Measurements from ENCODE around the gene LCTL.

DNA sequence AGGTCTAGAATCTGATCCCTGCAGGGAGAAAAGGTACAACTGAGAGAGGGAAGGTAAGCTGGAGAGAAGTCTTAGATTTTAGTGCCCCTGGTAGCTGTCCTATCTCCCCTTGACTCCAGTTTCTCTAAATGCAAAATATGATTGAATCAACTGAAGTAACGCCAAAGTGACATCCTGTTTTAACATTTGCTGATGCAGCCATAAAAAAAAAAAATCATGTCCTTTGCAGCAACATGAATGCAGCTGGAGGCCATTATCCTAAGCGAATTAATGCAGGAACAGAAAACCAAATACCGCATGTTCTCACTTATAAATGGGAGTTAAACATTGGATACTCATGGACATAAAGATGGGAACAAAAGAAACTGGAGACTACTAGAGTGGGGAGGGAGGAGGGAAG, 42.4 kb upstream of the LCTL start:
- no peak for TF ChIP-seq NR3C1 (IDR thresholded peaks at IDR 0.05)
- TF ChIP-seq MYC (IDR thresholded peaks at IDR 0.05; ENCODE audit: borderline replicate concordance, low read length): no peak
- TF ChIP-seq RAD21 (conservative IDR thresholded peaks at IDR 0.05 in 1 of 2, IDR thresholded peaks at IDR 0.05 in 1 of 2): no peak
- TF ChIP-seq CEBPB (IDR thresholded peaks at IDR 0.05): no peak
- no peak for TF ChIP-seq BHLHE40 (IDR thresholded peaks at IDR 0.05; ENCODE audit: low read depth, low read length)
- TF ChIP-seq, protein P1, sequence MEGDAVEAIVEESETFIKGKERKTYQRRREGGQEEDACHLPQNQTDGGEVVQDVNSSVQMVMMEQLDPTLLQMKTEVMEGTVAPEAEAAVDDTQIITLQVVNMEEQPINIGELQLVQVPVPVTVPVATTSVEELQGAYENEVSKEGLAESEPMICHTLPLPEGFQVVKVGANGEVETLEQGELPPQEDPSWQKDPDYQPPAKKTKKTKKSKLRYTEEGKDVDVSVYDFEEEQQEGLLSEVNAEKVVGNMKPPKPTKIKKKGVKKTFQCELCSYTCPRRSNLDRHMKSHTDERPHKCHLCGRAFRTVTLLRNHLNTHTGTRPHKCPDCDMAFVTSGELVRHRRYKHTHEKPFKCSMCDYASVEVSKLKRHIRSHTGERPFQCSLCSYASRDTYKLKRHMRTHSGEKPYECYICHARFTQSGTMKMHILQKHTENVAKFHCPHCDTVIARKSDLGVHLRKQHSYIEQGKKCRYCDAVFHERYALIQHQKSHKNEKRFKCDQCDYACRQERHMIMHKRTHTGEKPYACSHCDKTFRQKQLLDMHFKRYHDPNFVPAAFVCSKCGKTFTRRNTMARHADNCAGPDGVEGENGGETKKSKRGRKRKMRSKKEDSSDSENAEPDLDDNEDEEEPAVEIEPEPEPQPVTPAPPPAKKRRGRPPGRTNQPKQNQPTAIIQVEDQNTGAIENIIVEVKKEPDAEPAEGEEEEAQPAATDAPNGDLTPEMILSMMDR (IDR thresholded peaks at IDR 0.05): no peak
- TF ChIP-seq, protein P2, sequence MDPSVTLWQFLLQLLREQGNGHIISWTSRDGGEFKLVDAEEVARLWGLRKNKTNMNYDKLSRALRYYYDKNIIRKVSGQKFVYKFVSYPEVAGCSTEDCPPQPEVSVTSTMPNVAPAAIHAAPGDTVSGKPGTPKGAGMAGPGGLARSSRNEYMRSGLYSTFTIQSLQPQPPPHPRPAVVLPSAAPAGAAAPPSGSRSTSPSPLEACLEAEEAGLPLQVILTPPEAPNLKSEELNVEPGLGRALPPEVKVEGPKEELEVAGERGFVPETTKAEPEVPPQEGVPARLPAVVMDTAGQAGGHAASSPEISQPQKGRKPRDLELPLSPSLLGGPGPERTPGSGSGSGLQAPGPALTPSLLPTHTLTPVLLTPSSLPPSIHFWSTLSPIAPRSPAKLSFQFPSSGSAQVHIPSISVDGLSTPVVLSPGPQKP (IDR thresholded peaks at IDR 0.05; ENCODE audit: low read depth, low read length): no peak
- TF ChIP-seq JUN (IDR thresholded peaks at IDR 0.05): no peak
- TF ChIP-seq ESRRA (IDR thresholded peaks at IDR 0.05; ENCODE audit: borderline replicate concordance, low read length): no peak
- TF ChIP-seq, protein P3, sequence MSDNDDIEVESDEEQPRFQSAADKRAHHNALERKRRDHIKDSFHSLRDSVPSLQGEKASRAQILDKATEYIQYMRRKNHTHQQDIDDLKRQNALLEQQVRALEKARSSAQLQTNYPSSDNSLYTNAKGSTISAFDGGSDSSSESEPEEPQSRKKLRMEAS (IDR thresholded peaks at IDR 0.05): no peak
